GM19351 (cell line): ENCODE measurements around the gene ANO4.

ENCODE experiments used
- ATAC-seq: cut with Tn5 transposase; IDR thresholded peaks from one replicate; pipeline ENCODE4 v1.9.1; 2021; ENCODE audit warnings: mild to moderate bottlenecking, moderate library complexity; ENCODE audit not compliant: unreplicated experiment

Gene ANO4

DNA sequence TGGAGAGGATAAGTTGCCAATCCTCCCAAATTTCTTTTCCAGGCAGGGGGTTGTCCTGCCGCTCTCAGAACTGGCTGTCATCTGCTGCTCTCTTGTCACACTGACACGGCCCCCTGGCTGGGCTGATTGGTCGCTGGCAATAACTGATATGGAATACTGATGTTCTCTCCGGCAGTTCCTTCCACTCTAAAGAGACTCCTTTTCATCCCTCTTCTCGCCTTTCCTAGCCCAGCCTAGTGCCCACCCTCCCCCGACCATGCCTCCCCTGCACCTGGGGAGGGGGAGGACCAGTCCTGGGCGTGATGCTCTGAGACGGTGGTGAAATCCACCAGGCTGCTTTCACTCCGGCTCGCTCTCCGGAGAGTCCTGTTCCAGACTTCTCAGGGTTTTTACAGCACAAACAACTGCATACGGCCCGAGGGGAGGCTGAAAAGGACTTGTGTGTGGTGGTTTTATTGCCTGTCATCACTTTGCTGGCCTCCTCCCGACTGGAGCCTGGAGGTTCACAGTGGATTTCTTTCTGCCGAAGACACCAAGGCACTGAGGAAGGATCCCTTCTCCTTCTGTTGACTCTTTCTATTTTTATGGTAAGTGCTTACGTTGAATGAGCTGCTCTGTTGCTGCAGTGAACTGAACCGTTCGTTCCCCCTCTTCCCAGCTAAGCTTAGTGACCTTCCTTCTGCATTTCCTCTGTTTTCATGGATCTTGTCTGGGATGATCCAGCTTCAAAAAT, at the start of gene ANO4:
Gene ANO4 (plus strand): TSS at position 336 of the 733 bp plus-strand sequence. CDS start 107,010 bp downstream, outside the sequence.
- ATAC-seq: no peak

DNA sequence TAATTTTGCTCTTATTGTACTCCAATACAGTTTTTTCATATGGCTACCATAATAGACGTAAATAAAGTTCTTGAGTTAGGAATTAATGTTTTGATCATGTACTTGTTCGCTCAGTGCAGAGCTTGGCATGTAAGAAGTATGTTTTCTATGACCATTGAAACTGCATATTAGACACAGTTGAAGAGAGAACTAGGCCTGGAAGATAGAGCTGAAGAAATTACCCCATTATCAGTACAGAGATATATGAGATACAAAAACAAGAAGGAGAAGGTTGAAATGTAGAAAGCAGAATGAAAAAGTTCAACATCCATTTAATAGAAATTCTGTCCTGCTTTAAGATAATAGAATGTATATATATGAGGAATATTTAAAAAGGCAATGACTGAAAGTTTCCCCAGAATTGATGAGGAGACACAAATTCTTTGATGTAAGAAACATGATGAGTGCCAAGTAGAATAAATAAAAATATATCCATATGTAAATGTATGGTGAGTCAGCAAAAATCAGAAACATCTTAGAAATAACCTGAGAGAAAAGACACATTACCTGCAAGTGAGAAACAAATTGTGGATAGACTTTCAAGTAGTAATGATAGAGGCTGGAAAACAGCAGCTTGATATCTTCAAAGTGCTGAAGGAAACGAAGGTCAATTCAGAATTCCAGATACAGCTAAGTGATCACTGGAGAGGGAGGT, 49.1 kb upstream of the ANO4 start:
- no peak for ATAC-seq

DNA sequence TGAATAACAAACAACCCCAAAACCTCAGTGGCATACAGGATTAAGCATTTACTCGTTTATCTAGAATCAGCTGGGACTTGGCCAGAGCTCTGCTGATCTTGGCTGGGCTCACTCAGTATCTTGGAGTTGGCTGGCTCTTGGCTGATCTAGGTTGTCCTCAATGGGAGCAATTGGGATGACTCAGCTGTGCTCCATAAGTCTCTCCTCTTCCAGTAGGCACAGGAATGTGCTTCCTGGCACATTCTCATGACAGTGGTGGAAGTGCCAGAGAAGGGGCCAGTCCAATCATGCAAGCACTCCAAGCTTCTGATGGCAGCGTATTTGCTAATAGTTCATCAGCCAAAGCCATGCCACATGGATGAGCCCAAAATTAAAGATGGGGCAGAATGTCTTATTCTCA, 41.7 kb upstream of the ANO4 start:
- ATAC-seq: no peak

DNA sequence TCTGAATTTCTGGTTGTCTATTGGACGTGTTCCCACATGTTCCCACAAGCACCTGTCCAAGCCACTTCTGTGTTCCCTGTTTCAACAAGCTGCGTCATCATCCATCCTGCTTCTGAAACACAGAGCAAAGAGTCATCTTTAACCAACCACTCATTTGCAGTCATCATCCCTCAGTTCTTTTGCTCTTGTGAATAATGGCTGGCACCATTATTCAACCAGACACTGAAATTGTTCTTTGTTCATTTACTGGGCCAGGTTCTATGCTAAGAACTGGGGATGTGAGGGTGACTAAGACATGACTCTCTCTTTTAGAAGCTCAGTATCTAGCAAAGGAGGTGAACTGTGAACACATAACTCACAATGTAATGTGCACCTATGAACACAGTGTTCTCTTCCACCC, 40.7 kb upstream of the ANO4 start:
- ATAC-seq: no peak

DNA sequence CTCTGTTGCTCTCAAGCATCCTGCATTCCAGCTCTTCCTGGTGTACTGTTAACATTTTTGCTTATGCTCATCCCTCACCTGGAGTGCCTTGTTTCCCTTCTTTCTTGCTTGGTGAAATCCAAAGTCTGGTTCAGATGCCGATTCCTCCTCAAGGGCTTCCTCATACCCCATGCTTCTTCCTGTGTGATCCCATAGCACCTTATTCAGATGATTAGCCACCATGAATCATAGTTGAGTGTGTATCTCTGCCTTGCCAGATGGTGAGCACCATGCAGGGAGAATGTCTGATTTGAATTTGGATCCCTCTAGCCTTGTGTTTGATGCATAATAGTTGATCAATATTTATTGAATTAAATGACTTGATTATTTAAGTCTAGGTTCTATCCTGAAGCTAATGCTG, 39.4 kb upstream of the ANO4 start:
- no peak for ATAC-seq

DNA sequence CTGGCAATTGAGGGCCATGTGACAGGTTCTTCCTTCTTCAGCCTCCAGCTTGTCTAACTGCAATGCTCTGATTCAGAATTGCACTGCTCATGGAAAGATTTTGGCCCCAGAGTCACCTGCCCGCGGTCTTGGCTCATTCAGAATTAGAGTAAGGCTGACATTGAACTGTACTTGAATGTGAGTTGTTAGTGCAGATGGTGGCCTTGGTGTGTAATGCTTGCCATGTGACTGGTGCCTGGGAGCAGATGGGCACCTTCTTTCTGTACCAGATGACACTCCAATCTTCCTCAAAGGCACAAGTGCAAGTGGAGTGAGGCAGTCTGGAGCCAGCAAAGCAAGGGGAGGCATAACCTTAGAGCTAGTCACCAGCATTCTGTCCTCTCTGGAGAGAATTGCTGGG, 36.5 kb upstream of the ANO4 start:
- no peak for ATAC-seq

DNA sequence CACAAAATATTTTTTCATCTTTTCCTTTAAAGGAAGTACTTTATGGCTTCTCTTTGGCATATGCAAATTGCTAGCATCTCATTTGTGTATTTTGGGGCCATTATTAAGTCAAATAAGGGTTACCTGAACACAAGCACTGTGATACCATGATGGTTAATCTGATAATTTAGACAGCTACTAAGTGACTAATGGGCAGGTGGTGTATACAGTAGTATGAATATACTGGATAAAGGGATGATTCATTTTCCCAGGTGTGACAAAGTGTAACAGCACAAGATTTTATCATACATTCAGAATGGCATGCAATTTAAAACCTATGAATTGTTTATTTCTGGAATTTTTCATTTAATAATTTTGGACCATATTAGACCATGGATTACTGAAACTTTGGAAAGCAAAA, 27.2 kb upstream of the ANO4 start:
- no peak for ATAC-seq

DNA sequence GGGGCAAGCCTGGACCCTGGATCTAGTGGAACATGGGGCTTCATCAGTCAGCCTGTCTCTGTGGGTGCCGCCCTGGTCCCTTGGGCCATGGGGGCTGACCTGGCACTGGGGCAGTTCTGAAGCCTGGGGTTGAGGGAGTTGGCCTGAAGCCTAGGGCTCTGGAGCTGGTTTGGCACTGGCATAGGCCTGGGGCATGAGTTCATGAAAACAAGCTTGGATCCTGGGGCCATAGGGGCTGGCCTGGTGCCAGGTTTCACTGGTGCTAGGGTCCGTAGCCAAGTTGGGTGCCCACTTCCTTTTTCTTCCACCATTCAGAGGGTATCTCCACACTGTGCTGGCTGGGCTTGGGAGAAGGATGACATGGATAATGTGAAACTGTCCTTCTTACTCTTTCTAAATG, 26.6 kb upstream of the ANO4 start:
- no peak for ATAC-seq

DNA sequence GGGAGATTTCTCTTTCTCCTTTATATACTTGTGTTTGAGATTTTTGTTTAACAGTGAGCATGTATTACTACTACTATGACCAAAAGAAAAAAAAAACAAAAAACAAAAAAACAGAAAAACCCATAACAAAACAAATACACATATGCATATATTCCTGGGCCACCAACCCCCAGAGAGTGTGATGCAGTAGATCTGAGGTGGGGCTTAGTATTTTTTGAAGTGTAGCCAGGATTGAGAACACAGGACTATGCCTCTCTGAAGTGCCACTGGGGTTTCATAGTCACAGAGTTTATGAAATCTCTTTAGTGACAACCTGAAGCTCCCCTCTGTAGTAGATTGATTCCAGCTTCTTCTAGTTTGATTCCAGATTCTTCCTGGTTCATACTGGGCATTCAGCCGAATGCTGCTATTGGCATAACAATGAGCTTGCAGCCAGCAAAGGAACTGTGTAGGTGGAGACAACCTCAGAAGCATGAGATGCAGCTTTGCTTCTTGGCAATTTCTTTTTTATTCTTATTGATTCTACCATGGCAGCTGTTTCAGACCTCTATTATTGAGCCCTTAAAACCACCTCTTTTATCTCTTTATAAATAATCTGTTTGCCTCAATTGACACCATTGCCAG, 15.5 kb upstream of the ANO4 start:
- no peak for ATAC-seq

DNA sequence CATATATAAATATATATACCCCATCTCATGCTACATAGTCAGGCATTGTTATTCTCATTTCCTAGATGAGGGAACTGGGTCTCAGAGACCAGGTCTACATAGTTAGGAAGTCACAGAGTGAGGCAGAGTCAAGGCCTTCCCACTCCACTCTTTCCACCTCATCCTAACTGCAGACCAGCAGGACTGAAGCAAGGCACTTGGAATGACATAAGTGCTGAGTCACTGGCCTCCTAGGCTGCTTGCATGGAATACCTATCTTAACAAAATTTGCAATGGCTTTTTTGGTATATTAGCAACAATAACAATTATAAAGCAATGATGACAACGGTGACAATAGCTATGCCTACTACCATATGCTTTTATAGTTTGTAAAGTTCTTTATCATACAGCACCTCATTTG, 5.4 kb upstream of the ANO4 start:
- ATAC-seq: no peak

DNA sequence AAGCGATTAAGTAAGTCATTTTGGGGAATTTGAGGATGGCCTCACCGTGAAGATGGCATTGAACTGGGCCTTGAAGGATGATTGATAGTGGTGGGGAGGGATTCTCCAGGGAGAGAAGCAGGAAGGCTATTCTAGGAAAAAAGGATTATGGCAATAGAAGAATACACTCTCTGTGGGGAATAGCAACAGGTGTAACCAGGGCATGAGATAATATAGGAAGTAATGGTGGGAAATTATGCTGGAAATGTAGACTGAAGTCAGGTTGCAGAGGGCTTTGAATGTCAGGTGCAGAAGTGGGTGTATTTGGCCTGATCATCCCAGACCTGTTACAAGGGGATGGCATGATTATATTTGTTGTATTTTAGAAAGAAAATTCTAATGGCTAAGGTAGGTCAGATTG, 4.6 kb upstream of the ANO4 start:
- ATAC-seq: no peak

DNA sequence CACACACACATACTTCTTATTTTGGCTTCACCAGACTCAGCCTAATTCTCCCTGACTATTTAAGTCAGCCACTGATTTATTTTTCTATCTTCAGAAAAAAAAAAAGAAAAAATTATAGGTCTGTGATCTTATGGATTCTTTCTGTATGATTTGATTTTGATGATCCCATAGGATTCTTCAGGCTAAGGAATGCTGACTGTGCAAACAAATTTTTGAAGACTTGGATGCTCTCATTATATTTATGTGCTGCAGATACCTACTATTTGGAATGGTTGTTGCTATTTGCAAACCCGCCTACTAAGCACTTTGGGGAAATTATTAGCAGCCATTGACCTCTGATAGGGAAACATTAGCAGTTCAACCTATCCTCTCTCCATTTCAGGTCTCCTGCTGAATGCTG, 4.0 kb upstream of the ANO4 start:
- no peak for ATAC-seq

DNA sequence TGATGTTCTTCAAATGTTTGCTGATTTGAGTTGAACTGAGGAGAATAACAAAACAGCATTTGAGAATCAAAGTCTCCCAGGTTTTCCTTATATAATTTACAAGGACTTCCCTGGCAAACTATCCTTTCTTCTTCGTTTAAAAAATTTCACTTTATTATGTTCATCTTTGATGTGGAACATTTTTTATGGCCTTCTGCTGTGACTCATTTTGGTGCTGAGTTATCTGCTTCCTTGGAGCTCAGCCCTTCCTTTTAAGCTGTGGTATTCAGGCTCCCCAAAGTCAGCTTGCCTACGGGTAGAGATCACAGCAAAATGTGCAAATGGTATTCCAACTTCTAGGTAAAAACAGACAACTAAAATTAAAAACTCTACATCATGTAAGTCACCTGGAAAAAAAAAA, 1.4 kb upstream of the ANO4 start:
- ATAC-seq: no peak

DNA sequence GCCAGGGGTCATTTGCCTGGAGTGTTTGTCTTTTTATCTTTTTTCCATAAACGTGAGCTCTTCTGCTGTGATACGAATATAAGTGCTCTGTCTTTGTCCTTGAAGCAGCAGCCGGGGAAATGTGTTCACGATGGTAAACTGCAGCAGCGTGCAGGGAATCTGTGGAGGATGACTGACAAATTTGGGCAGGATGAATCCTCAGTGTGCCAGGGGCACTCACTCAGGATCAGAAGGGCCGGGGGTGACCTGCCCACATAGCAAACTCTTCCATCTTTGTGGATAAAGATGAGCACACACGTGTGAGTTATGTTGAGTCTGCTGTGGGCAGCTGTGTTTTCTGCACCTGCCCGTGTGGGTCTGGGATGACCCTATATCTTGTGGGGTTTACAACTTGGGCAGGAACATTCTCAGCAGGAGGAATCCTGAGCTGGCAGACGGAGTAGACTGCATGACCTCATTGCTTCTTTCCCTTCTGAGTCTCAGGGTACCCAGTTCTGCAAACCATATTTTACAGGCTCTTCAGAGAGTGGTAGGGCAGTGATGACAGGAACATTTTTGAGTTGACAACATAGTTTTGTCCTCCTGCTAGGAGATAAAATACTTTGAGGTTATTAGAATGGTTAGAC, 711 bp downstream of the ANO4 start:
- no peak for ATAC-seq

DNA sequence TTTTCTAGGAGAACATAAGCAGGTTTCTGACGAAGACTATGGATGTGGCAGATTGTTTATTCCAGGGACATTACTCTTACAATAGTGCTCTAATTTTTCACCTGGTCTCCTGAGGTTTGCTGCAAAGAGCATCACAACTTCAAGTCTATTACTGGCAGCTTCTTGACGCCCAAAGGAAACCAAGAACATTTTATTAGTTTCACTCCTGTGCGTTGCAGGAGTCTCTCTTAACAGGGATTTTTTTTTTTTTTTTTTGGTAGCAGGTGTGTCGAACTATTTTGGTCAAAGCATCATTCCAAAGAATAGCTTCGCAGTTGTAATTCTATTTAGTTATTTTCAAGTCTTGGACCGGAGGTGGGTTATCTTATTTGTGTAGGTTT, 1.2 kb downstream of the ANO4 start:
- no peak for ATAC-seq

DNA sequence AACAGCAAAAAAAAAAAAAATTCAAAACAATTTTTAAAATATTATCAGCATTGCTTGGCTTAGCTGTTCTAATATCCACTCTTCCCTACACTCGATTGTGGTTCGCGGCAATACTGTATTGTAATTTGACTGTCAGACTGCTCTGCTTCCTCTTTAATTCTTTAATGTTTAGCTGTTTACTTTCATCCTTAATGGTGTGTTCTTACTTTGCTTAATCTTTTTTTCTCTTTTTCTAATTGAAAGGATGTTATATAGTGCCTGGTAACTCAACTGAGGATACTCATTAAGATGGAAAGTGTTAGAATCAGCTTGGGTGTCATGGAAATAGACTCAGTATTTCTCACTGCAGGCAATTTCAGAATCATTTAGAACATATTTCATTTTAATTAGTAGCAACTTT, 2.0 kb downstream of the ANO4 start:
- no peak for ATAC-seq

DNA sequence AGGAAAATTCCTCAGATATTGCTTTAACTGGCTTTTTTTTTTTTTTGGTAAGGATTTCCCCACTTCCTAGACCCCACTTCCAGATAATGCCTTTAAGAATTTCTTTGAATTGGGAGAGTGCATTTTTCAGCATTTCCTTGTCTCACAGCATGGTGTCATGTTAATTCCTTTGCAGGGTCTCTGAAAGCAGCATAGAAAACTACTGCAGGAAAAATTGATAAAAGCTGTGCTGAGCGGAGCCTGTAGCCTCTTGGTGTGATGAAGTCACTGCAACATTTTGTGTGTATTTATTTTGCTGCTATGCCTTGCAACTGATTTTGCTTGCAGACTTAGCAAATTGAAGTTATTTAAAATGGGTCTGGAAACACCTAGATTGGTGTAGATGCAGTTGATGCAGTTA, 2.7 kb downstream of the ANO4 start:
- ATAC-seq: no peak

DNA sequence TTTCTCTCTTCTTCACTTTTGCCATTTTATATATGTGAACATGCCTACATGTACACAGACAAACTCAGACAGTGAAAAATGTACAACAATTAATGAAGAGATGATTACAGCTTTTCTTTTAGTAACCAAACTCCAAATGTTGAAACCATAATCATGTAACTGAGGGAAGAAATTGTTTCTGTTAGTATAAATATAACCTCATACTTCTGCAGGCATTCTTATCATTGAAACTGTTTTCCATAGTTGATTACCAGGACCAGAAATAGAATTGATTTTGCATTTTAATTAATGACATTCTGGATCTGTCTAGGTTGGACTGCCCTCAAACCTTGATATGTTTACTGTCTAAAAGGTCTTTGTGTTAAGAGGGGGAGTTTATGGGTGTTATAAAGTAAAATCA, 3.2 kb downstream of the ANO4 start:
- no peak for ATAC-seq

DNA sequence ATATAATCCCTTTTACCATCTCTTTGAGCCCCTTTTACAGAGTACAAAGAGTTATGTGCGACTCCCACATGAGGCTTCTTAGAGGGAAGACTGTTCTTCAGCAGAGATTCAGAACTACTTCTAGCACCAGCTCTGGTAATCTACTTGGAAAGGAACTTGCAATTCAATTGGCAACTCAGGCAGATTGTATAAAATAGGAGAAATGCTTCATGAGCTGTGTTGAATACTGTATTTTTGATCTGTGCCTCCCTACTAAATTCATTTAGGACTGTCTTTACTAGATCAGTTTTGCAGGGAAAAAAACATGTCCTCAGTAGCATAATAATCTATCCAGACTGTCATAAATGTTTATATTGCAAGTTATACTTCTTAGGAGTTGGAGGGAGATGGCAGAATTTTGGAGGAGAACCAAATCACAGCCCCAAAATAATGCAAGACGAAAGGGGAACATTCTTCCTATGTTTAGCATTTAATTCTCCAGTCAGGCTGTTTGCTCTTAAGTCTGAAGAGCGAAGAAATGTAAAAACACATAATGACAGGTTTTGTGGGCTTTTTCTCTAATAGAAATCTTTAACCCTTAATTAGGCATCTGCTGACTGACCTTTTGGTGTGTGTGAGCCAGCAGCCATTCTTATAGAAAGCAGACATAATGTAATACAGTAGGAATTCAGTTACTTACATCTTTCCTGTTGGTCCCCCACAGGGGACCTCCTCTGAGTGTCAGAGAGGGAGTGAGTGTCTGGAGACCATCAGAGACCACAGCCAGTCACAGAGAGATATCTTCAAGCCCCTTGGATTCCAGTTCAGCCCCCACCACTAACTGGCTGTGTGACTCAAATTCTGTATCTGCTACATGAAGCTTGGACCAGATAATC, 3.9 kb downstream of the ANO4 start:
- no peak for ATAC-seq

DNA sequence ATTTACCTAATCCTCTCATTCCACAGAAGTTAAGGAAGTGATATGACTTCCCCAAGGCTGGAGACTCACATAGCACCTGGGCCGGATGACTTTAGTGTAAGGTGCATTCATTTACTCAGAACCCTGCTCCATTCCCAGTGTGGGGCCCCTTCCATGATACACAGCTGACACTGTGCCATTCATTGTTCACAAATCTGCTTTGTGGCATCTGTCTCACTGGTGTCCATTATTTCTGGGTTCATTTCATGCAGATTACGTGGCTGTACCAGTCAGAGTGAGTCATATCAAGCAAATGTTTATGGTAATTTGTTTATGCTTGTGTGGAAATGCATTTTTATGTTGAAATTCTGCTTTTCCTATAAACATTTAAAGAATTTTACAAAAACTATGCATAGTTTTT, 5.2 kb downstream of the ANO4 start:
- ATAC-seq: no peak

DNA sequence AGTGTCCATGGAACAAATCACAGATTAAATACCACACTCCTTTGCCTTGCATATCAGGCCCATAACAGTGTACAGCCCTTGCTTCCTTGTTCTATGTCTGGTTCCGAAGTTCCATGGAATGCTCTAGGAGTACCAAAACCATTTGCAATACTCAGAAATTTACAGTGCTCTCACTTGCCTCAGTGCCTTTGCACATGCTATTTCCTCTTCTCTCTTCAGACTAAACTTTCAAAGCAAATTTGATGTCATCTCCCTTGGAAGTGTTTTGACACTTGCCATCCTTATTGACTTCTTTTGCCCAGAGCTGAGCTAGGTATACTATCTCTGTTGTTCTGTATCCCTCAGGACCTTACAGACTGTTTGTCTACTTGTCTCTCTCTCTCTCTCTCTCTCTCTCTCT, 6.1 kb downstream of the ANO4 start:
- ATAC-seq: no peak
